HepG2 (cell line): Measurements from ENCODE around the gene SLC4A5. TPM values are rescaled to one million over a fixed set of nuclear protein-coding genes. Genes with fewer than 3 reads are reported as not detected.
A peak's percentile ranks its signal among the peaks of the same experiment; 100 is the strongest.

Source experiments
- CERS6 ChIP-seq: sonication (generic); formaldehyde crosslinking; IDR thresholded peaks from 2 replicates; pipeline ENCODE4 v1.5.0; 2020; ENCODE audit warnings: missing genetic modification reagents
- GLI4 ChIP-seq: sonication (generic); formaldehyde crosslinking; IDR thresholded peaks from 2 replicates; pipeline ENCODE4 v1.5.1; 2020; ENCODE audit warnings: missing genetic modification reagents, mild to moderate bottlenecking, moderate library complexity, borderline replicate concordance
- HOXA3 ChIP-seq: sonication (generic); formaldehyde crosslinking; IDR thresholded peaks from 2 replicates; pipeline ENCODE4 v1.5.0; 2020; ENCODE audit warnings: missing genetic modification reagents
- IRF1 ChIP-seq: sonication (generic); formaldehyde crosslinking; IDR thresholded peaks from 2 replicates; pipeline ENCODE4 v1.4.0; 2020; ENCODE audit warnings: low read depth, mild to moderate bottlenecking, missing genetic modification reagents
- MED13 ChIP-seq: sonication (generic); formaldehyde crosslinking; IDR thresholded peaks from 2 replicates; pipeline ENCODE4 v1.5.0; 2020; ENCODE audit warnings: missing genetic modification reagents
- MIER3 ChIP-seq: IDR thresholded peaks from 2 replicates; pipeline ENCODE4 v1.6.1; 2016; ENCODE audit warnings: missing compliant biosample characterization, borderline replicate concordance
- PAXIP1 ChIP-seq: sonication (generic); formaldehyde crosslinking; conservative IDR thresholded peaks from 2 replicates; pipeline ENCODE4 v1.4.0; 2020; ENCODE audit warnings: mild to moderate bottlenecking, missing genetic modification reagents, moderate library complexity
- PRPF4 ChIP-seq: fragments of 200-400 bp; formaldehyde crosslinking; IDR thresholded peaks from 2 replicates; pipeline ENCODE4 v1.6.1; 2016; ENCODE audit warnings: low read length, low read depth; ENCODE audit not compliant: poor library complexity, severe bottlenecking
- TOE1 ChIP-seq: sonication (generic); formaldehyde crosslinking; IDR thresholded peaks from 2 replicates; pipeline ENCODE4 v1.4.0; 2020; ENCODE audit warnings: mild to moderate bottlenecking, missing genetic modification reagents
- ZBTB46 ChIP-seq: sonication (generic); formaldehyde crosslinking; IDR thresholded peaks from 2 replicates; pipeline ENCODE4 v1.4.0; 2020; ENCODE audit warnings: mild to moderate bottlenecking, missing genetic modification reagents, borderline replicate concordance
- ZC3H13 ChIP-seq: sonication (generic); formaldehyde crosslinking; IDR thresholded peaks from 2 replicates; pipeline ENCODE4 v1.8.1; 2023; ENCODE audit warnings: mild to moderate bottlenecking, missing genetic modification reagents, moderate library complexity
- ZNF296 ChIP-seq: sonication (generic); formaldehyde crosslinking; conservative IDR thresholded peaks from 2 replicates; pipeline ENCODE4 v1.5.0; 2020; ENCODE audit warnings: mild to moderate bottlenecking, missing genetic modification reagents
- ZNF326 ChIP-seq: sonication (generic); formaldehyde crosslinking; IDR thresholded peaks from 2 replicates; pipeline ENCODE4 v1.4.0; 2020; ENCODE audit warnings: missing genetic modification reagents, borderline replicate concordance
- ZNF383 ChIP-seq: sonication (generic); formaldehyde crosslinking; IDR thresholded peaks from 2 replicates; pipeline ENCODE4 v1.4.0; 2020; ENCODE audit warnings: missing genetic modification reagents, mild to moderate bottlenecking, borderline replicate concordance
- ZNF614 ChIP-seq: IDR thresholded peaks from 2 replicates; pipeline ENCODE4 v1.6.1; 2018; ENCODE audit warnings: missing biosample characterization, missing genetic modification reagents, inconsistent platforms, borderline replicate concordance
- ZNF777 ChIP-seq: sonication (generic); formaldehyde crosslinking; IDR thresholded peaks from 2 replicates; pipeline ENCODE4 v1.4.0; 2020; ENCODE audit warnings: missing genetic modification reagents
- polyA plus RNA-seq, 8 experiments: library from polyadenylated mRNA; depleted of rRNA in 3 of 8; stranded (reverse) in 7 of 8; unstranded in 1 of 8; fragments of >200 nt; fragmentation: Illumina TruSeq in 4 of 8; extraction: Trizol in 4 of 8; gene quantifications; 2 replicates each; pipeline versions ENCODE4 v1.2.1 to v1.2.3, GENCODE V29; 2011 to 2016; ENCODE audit warnings: low read depth in 4 of 8, missing spikeins in 1 of 8, mixed read lengths in 1 of 8; ENCODE audit not compliant: insufficient read depth in 1 of 8
- total RNA-seq, 5 experiments: library from RNA; depleted of rRNA; stranded (reverse); fragments of >200 nt; fragmentation: Illumina TruSeq; extraction: Trizol; gene quantifications; 2 replicates each; pipeline ENCODE4 v1.2.3, GENCODE V29; 2016; ENCODE audit warnings: low read depth in 1 of 5
- TF ChIP-seq, protein P1 (sequence below): sonication (generic); formaldehyde crosslinking; IDR thresholded peaks from 2 replicates; pipeline ENCODE4 v1.8.1; 2023; ENCODE audit warnings: mild to moderate bottlenecking, missing genetic modification reagents
- TF ChIP-seq, protein P2 (sequence below): sonication (generic); formaldehyde crosslinking; IDR thresholded peaks from 2 replicates; pipeline ENCODE4 v1.5.0; 2020; ENCODE audit warnings: mild to moderate bottlenecking, low read depth, missing genetic modification reagents, borderline replicate concordance

Gene SLC4A5
- total and polyA plus RNA-seq, 2 of the 13 experiments (the other 11 are each of a cell fraction or from before 2014, with no cell fraction given): 0.50 TPM; not detected in 1

- no peak for TF ChIP-seq ZBTB46 (CRISPR knock-in tag)
- peak; percentile 47; the same call in 1 of the 2 replicates for TF ChIP-seq HOXA3 (CRISPR knock-in tag)
- peak; percentile 81; the same call in 1 of the 2 replicates for TF ChIP-seq GLI4 (CRISPR knock-in tag)
- 0 out of 2 replicates have a peak, but pooled peaks have one; percentile 7 for TF ChIP-seq TOE1
- TF ChIP-seq, protein P1, sequence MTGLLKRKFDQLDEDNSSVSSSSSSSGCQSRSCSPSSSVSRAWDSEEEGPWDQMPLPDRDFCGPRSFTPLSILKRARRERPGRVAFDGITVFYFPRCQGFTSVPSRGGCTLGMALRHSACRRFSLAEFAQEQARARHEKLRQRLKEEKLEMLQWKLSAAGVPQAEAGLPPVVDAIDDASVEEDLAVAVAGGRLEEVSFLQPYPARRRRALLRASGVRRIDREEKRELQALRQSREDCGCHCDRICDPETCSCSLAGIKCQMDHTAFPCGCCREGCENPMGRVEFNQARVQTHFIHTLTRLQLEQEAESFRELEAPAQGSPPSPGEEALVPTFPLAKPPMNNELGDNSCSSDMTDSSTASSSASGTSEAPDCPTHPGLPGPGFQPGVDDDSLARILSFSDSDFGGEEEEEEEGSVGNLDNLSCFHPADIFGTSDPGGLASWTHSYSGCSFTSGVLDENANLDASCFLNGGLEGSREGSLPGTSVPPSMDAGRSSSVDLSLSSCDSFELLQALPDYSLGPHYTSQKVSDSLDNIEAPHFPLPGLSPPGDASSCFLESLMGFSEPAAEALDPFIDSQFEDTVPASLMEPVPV: no peak; the same call in 1 of the 2 replicates
- peak; percentile 28; the same call in 1 of the 2 replicates for TF ChIP-seq ZNF614 (CRISPR knock-in tag)
- TF ChIP-seq, protein P2, sequence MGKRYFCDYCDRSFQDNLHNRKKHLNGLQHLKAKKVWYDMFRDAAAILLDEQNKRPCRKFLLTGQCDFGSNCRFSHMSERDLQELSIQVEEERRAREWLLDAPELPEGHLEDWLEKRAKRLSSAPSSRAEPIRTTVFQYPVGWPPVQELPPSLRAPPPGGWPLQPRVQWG (CRISPR knock-in tag): no peak
- TF ChIP-seq PRPF4: no peak
- TF ChIP-seq ZNF296 (CRISPR knock-in tag): peak; percentile 77; the same call in 1 of the 2 replicates
- TF ChIP-seq ZNF326 (CRISPR knock-in tag): no peak
- peak; percentile 55; the same call in 1 of the 2 replicates for TF ChIP-seq MIER3 (CRISPR knock-in tag)
- peak; percentile 31 for TF ChIP-seq IRF1
- no peak for TF ChIP-seq MED13 (CRISPR knock-in tag)
- no peak for TF ChIP-seq ZNF383 (CRISPR knock-in tag)
- TF ChIP-seq PAXIP1: peak; percentile 62
- no peak for TF ChIP-seq CERS6 (CRISPR knock-in tag)
- peak; percentile 32; the same call in 1 of the 2 replicates for TF ChIP-seq ZNF777 (CRISPR knock-in tag)
- no peak for TF ChIP-seq ZC3H13 (CRISPR knock-in tag)
These were observed 164.8 kb downstream of the SLC4A5 start, which contains the start of gene MOB1A (continued) for GRCh38 chr2:74178211-74179062.
